Stimulated activated CD4-positive, alpha-beta T cell treated with anti-CD3 and anti-CD28 coated beads, Interleukin-4, amount 100 ng/mL, for 4 hours (primary cell): ENCODE measurements around the gene DIS3L2.
A peak's percentile ranks its signal among the peaks of the same experiment; 100 is the strongest.

Experiments
- DNase-seq, 2 experiments: peaks; one replicate each; pipeline ENCODE4 v3.0.0-alpha.2; 2020

DIS3L2 gene

GRCh38 chr2:232235716-232236115, 274.2 kb downstream of the DIS3L2 start:
- DNase-seq: no peak

DNA sequence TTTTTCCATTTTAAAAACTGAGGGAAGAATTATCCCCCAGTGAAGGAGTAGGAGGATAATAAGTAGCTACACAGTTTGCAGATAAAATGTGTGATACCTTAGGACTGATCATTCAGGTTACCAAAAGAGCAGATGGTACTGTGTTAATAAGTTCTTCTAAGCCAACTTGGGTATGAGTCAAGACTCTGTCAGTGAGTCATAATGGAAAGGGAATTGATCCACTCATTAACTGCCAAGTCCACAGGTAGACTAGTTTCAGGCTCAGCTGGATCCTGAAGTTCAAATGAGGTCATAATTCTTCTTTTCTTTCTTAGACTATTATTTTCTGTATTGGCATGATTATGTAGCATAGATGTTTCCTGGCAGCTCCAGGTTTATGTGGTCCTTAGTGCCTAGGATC, 274.7 kb downstream of the DIS3L2 start:
- DNase-seq: no peak

DNA sequence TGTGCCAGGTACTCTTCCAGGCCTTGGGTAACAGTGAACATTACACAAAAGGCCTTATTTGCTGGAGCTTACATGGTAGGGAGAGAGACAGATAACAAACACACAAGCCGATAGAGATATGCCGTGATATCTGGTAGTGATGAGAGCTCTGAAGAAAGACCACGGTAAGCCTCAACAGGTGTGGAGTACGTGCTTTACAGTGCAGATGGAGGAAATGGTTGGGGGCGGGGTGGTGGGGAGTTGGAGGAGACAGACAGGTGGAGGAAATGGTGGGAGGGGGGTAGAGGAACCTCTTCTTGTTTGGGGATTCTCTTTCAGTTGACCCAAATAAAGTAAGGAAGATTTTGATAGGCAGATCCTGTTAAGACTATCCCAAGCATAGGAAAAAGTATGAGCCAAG, 276.0 kb downstream of the DIS3L2 start:
- DNase-seq: no peak

DNA sequence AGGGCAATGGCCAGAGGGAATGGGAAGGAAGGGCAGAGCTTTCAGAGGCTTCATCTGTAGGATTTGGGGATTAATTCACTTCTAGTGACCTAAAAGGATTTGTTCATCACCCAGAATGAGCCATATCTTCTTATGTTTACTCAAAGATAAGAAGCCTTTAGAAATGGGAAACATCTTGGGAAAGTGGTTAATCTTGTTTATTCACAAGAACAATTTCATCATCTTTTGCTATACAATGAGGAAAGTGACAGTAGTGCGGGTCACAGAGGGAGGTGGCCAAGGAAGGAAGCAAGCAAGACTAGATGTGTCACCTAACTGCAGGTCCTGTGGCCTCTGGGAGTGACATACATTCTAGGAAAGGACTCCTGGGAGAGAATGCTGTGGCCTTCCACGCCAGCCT, 276.6 kb downstream of the DIS3L2 start:
- DNase-seq: no peak

GRCh38 chr2:232238596-232238995, 277.1 kb downstream of the DIS3L2 start:
- DNase-seq: no peak

DNA sequence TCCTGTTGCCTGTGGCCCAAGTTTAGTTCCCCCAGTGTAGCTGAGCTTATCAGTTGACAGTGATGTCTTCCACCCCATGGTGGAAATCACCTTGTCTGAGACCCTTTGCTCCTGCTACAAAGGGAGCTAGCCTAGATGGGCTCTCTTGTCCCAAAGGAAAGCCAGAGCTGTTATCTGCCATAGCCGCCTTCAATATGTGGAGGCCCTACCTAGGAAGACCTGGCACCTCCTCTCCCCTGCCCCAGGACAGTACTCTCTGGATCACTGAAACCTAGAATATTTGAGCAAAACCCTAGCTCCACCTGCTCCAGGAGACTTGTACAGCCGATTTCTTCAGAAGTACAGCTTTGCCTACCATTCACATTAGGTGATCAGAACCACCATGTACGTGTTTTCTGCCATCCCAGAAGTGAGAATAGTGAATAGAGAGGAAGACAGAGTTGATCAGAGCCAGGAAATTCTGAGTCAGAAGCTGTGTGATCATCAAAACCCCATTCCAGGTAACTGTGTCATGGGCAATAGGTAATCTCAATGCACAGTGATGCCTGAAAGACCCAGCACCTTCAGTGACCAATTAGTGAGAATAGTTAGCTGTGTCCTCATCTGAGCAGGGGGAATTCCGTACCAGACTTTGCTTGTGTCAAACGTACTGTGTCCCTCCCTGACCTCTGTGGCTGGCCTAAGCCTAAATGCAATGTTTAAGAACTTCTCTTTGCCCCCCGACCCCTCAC, 278.6 kb downstream of the DIS3L2 start:
- DNase-seq: peak in 1 of 2 experiments; percentile 4

- no peak for DNase-seq
Observed at GRCh38 chr2:232240906-232241305, 279.4 kb downstream of the DIS3L2 start.

GRCh38 chr2:232242316-232242715, 280.8 kb downstream of the DIS3L2 start:
- no peak for DNase-seq

GRCh38 chr2:232245111-232245510, 283.6 kb downstream of the DIS3L2 start:
- no peak for DNase-seq

DNA sequence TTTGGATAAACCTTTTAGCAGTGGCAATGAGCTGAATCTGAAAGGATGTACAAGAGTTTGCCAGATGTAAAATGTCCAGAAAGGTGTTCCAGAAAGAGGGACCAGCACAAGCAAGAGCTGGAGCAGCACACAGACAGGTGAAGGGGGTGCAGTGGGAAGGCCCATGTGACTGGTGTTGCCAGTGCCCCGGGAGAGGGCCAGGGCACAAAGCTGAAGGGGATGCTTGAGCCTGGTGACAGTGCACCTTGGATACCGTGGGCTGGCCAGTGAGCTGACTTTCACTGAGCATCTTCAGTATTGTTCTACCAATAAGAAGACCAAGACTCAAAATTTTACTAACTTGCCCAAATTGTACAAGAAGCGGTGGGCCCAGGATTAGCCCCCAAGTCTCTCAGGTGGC, 284.7 kb downstream of the DIS3L2 start:
- no peak for DNase-seq

GRCh38 chr2:232249096-232249495, 287.6 kb downstream of the DIS3L2 start:
- no peak for DNase-seq

DNA sequence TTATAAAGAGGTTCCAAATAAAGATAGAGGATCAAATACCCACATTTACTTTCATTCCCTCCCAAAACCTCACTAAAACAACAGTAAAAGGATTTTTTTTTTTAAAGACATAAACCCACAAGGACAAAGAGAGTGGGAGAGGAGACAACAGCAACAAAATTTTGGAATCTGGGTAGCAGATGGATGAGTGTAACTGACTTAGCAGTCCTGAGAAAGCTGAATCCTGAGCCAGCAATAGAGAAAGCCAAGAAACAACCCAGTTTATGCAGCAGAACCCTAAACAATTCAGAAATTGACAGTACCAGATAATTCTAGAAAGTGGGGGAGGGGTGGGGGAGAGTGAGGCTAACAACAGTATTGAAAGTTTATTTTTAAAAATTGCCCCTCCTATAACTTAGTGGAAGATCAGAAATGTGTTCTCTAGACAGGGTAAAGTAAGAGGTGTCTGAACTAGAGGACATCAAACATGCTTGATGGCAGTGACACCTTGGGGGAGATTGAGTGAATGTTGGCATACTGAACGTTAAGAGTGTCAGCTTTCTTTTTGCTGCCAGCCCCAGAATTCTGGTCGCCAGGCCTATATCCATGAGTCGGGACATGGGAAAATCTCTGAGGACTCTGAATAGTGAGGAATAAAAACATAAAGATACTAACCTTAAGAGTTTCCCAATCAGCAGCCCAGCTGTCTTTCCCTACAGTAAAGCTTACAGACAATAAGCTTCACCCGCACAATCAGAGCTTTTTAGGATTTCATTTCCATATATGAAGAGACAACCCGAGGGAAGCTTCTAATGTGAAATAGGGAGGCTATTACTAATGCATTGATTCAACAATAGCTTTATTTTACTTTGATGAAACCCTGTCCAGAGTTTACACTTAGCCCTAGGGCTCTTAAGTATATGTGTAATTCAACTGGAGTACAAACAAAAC, 289.0 kb downstream of the DIS3L2 start:
- no peak for DNase-seq

- DNase-seq: no peak
Observed at GRCh38 chr2:232255033-232255432, 293.5 kb downstream of the DIS3L2 start.

- no peak for DNase-seq
Observed at GRCh38 chr2:232260075-232260474, 298.6 kb downstream of the DIS3L2 start.

DNA sequence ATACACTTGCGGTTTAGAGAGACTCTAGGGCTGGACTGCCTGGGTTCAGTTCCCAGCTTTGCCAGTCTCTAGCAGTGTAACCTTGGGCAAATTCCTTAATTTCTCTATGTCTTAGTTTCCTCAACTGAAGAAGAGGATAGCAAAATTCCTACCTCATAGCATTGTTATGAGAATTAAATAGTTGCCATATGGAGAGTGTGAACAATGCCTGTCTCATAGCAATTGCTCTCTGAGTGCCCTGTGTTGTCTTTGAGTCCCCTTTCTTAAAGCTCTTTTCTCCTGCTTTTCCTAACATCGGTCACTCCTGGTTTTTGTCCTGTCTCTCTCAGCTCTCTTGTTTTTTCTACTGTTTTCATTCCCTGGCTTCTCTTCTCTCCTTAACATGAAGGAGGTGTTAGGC, 300.3 kb downstream of the DIS3L2 start:
- no peak for DNase-seq

DNA sequence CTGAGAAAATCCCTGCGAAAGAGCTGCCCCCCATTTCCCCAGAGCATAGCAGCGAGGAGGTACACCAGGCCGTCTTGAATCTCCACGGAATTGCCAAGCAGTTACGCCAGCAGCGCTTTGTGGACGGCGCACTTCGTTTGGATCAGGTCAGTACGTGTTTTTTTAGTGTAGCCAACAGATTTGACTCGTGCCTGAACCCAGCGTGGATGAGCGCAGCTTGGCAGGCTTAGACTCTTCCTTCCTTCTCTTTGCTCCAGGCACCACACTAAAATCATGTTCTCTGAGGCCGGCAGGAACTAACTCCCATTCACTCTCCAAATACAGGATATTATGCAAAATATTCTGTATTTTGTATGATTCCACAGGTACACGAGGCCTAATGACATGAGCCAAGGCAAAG, 301.8 kb downstream of the DIS3L2 start:
- no peak for DNase-seq

GRCh38 chr2:232264081-232264480, 302.6 kb downstream of the DIS3L2 start:
- DNase-seq: no peak

DNA sequence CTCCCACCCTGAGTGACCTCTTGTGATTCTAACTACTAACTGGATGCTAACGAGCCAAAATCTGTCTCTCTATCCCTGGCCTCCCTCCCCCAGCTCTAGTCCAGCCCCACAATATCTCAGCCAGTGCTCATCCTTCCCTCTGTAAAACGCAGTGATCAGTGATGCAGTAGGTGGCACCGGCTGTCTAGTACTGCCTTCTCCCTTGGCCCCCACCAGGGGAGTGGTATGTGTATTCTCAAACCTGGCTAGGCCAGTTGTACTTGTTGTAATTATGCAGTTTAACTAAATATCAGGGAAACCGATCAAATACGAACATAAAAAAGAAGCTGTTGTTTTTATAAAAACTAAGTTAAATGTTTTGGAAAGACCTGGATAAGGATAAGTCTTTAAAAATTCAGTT, 303.8 kb downstream of the DIS3L2 start:
- no peak for DNase-seq

- no peak for DNase-seq
Observed at GRCh38 chr2:232268636-232269165, 307.2 kb downstream of the DIS3L2 start.

DNA sequence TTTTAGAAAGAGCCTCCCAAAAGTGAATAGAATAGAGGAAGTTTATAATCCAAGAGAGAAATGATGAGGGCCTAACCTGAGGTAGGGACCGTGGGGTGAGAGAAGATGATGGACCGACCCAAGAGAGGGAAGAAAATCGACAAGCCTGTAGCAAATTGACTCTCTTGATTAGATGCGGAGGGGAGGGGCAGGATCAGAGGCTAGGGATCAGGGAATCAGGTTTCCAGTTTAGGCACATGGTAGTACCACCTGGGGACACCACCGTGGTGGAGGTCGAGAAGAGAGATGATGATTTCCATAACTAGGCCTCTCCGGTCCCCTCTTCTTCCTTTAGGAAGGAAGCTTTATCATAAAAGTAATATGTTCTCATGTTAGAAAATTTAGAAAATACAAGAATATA, 308.4 kb downstream of the DIS3L2 start:
- DNase-seq: no peak

- DNase-seq: no peak
Observed at GRCh38 chr2:232273903-232274643, 312.6 kb downstream of the DIS3L2 start.

DNA sequence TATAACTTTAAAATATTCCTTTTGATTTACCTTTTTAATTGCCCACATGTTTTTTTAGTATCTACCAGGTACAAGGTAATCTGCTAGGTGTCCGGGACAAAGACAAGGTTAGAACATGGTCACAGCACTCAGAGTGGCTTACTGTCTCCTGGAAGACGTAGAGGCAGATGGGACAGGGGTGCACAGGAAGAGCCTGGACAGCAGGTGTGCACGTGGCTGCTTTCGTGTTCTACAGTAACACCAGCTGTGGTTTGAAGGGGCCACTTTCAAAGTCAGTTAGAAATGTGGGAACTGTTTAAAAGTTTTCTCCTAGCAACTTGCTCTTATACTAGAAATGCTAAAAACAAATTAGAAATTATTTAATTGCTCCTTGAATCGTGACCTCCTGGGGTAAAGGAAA, 314.2 kb downstream of the DIS3L2 start:
- DNase-seq: no peak

- DNase-seq: no peak
Observed at GRCh38 chr2:232276084-232276732, 314.7 kb downstream of the DIS3L2 start.
